K562 (cell line): ENCODE data around the gene DDX51. TPM values are rescaled to one million over a fixed set of nuclear protein-coding genes. Genes with fewer than 3 reads are reported as not detected.

Experiments
- MEF2D ChIP-seq: conservative IDR thresholded peaks from 2 replicates; pipeline ENCODE4 v1.6.1; 2016; ENCODE audit warnings: low read depth, missing genetic modification characterization, missing compliant biosample characterization
- MIER1 ChIP-seq: fragments of 450-650 bp; IDR thresholded peaks from 2 replicates; pipeline ENCODE4 v1.6.1; 2016; ENCODE audit warnings: antibody characterized with exemption, mild to moderate bottlenecking, low read depth
- NFXL1 ChIP-seq: fragments of 450-650 bp; formaldehyde crosslinking; IDR thresholded peaks from 2 replicates; pipeline ENCODE4 v1.4.0; 2021; ENCODE audit warnings: mild to moderate bottlenecking
- PHTF2 ChIP-seq: fragments of 250-450 bp; sonication (Bioruptor Pico); IDR thresholded peaks from 2 replicates; pipeline ENCODE4 v1.5.0; 2021; ENCODE audit warnings: mild to moderate bottlenecking
- POLR3G ChIP-seq: IDR thresholded peaks from 2 replicates; pipeline ENCODE4 v1.6.1; 2011; ENCODE audit not compliant: insufficient read length, insufficient replicate concordance; ENCODE audit errors: extremely low read depth
- RAD21 ChIP-seq, 2 experiments: fragments of 250-450 bp in 1 of 2; fragments of 450-650 bp in 1 of 2; sonication (Bioruptor Pico) in 1 of 2; formaldehyde crosslinking in 1 of 2; IDR thresholded peaks in 1 of 2; conservative IDR thresholded peaks in 1 of 2; 2 replicates each; pipeline versions ENCODE4 v1.4.0 to v1.8.0; 2020 to 2022; ENCODE audit warnings: mild to moderate bottlenecking in 2 of 2, moderate library complexity in 1 of 2
- SREBF2 ChIP-seq: sonication (generic); formaldehyde crosslinking; IDR thresholded peaks from 2 replicates; pipeline ENCODE4 v1.4.0; 2020; ENCODE audit warnings: mild to moderate bottlenecking, missing genetic modification reagents
- ZNF12 ChIP-seq: sonication (generic); formaldehyde crosslinking; IDR thresholded peaks from 2 replicates; pipeline ENCODE4 v1.4.0; 2020; ENCODE audit warnings: mild to moderate bottlenecking, missing genetic modification reagents
- ZNF124 ChIP-seq: sonication (generic); formaldehyde crosslinking; IDR thresholded peaks from 2 replicates; pipeline ENCODE4 v1.8.1; 2022; ENCODE audit warnings: missing genetic modification reagents
- ZNF274 ChIP-seq: IDR thresholded peaks from 2 replicates; pipeline ENCODE4 v1.6.1; 2011; ENCODE audit warnings: low read depth, mild to moderate bottlenecking, low read length, moderate library complexity, borderline replicate concordance
- ZNF431 ChIP-seq: sonication (generic); formaldehyde crosslinking; IDR thresholded peaks from 2 replicates; pipeline ENCODE4 v1.8.0; 2022; ENCODE audit warnings: mild to moderate bottlenecking, missing genetic modification reagents
- ZNF696 ChIP-seq: fragments of 250-450 bp; sonication (Bioruptor Pico); conservative IDR thresholded peaks from 2 replicates; pipeline ENCODE4 v1.4.0; 2020; ENCODE audit warnings: mild to moderate bottlenecking, moderate library complexity
- polyA plus RNA-seq, 8 experiments: library from polyadenylated mRNA; depleted of rRNA in 4 of 8; stranded (reverse) in 5 of 8; unstranded in 3 of 8; fragments of >200 nt; fragmentation: Nextera tagmentation in 2 of 8; fragmentation: Illumina TruSeq in 1 of 8; extraction: Ambion mirVana in 2 of 8; extraction: Trizol in 1 of 8; gene quantifications; 2 replicates each; pipeline versions ENCODE4 v1.2.1 to v1.2.3, GENCODE V29; 2011 to 2014; ENCODE audit warnings: inconsistent platforms in 1 of 8, missing spikeins in 1 of 8
- total RNA-seq, 7 experiments: library from RNA; depleted of rRNA in 6 of 7; stranded (reverse); fragments of >200 nt in 6 of 7; fragmentation: Illumina TruSeq in 2 of 7; extraction: Trizol in 2 of 7; gene quantifications; 2 replicates each; pipeline versions ENCODE4 v1.2.1 to v1.2.3, GENCODE V29; 2011 to 2021; ENCODE audit warnings: low replicate concordance in 1 of 7
- TF ChIP-seq, protein P1 (sequence below): fragments of 250-450 bp; sonication (Bioruptor Pico); IDR thresholded peaks from 2 replicates; pipeline ENCODE4 v1.8.0; 2022; ENCODE audit warnings: moderate library complexity, mild to moderate bottlenecking, inconsistent platforms
- TF ChIP-seq, protein P2 (sequence below): fragments of 250-450 bp; sonication (Bioruptor Pico); IDR thresholded peaks from 2 replicates; pipeline ENCODE4 v1.5.0; 2021; ENCODE audit warnings: mild to moderate bottlenecking, borderline replicate concordance
- TF ChIP-seq, protein P3 (sequence below): fragments of 450-650 bp; IDR thresholded peaks from 2 replicates; pipeline ENCODE4 v1.6.1; 2016; ENCODE audit warnings: low read depth, mild to moderate bottlenecking, moderate library complexity
- TF ChIP-seq, protein P4 (sequence below): fragments of 450-650 bp; IDR thresholded peaks from 2 replicates; pipeline ENCODE4 v1.6.1; 2016

DDX51 gene
- total and polyA plus RNA-seq, 9 of the 15 experiments (the other 6 are each of a cell fraction or from before 2014, with no cell fraction given) = 1.1 to 35.9 (median 12.4) TPM

DNA sequence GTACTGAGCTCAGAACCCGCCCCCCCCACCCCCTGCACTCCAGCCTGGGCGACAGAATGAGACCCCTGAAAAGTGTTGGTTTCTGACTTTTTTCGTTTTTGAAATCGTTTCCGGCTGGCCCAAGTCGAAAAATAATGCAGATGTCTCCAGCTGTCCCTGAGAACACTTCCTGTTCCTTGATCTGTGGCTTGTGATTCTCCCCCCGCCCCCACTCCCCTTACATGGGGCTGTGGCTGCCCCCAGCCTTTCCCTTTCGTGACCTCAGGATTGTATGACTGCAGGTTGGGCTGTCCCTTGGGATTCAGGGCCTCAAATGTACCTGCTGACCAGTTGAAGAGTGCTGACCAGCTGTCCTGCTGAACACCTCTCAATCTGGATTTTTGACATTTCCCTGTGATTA, 34.2 kb upstream of the DDX51 start (continued):
- TF ChIP-seq ZNF696 (CRISPR knock-in tag) (no peak), MEF2D (tag) (no peak), ZNF274 (no peak), SREBF2 (CRISPR knock-in tag) (no peak), ZNF12 (CRISPR knock-in tag) (no peak), POLR3G (no peak), PHTF2 (CRISPR knock-in tag) (no peak), ZNF124 (CRISPR knock-in tag) (no peak), RAD21 (CRISPR knock-in tag; conservative IDR thresholded peaks at IDR 0.05 in 1 of 2, IDR thresholded peaks at IDR 0.05 in 1 of 2) (no peak), MIER1 (no peak), ZNF431 (CRISPR knock-in tag) (no peak), NFXL1 (CRISPR knock-in tag) (no peak)
- TF ChIP-seq, protein P1, sequence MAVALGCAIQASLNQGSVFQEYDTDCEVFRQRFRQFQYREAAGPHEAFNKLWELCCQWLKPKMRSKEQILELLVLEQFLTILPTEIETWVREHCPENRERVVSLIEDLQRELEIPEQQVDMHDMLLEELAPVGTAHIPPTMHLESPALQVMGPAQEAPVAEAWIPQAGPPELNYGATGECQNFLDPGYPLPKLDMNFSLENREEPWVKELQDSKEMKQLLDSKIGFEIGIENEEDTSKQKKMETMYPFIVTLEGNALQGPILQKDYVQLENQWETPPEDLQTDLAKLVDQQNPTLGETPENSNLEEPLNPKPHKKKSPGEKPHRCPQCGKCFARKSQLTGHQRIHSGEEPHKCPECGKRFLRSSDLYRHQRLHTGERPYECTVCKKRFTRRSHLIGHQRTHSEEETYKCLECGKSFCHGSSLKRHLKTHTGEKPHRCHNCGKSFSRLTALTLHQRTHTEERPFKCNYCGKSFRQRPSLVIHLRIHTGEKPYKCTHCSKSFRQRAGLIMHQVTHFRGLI (CRISPR knock-in tag) = no peak
- TF ChIP-seq, protein P2, sequence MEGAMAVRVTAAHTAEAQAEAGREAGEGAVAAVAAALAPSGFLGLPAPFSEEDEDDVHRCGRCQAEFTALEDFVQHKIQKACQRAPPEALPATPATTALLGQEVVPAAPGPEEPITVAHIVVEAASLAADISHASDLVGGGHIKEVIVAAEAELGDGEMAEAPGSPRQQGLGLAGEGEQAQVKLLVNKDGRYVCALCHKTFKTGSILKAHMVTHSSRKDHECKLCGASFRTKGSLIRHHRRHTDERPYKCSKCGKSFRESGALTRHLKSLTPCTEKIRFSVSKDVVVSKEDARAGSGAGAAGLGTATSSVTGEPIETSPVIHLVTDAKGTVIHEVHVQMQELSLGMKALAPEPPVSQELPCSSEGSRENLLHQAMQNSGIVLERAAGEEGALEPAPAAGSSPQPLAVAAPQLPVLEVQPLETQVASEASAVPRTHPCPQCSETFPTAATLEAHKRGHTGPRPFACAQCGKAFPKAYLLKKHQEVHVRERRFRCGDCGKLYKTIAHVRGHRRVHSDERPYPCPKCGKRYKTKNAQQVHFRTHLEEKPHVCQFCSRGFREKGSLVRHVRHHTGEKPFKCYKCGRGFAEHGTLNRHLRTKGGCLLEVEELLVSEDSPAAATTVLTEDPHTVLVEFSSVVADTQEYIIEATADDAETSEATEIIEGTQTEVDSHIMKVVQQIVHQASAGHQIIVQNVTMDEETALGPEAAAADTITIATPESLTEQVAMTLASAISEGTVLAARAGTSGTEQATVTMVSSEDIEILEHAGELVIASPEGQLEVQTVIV (CRISPR knock-in tag) = no peak
- TF ChIP-seq, protein P3, sequence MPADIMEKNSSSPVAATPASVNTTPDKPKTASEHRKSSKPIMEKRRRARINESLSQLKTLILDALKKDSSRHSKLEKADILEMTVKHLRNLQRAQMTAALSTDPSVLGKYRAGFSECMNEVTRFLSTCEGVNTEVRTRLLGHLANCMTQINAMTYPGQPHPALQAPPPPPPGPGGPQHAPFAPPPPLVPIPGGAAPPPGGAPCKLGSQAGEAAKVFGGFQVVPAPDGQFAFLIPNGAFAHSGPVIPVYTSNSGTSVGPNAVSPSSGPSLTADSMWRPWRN = no peak
- TF ChIP-seq, protein P4, sequence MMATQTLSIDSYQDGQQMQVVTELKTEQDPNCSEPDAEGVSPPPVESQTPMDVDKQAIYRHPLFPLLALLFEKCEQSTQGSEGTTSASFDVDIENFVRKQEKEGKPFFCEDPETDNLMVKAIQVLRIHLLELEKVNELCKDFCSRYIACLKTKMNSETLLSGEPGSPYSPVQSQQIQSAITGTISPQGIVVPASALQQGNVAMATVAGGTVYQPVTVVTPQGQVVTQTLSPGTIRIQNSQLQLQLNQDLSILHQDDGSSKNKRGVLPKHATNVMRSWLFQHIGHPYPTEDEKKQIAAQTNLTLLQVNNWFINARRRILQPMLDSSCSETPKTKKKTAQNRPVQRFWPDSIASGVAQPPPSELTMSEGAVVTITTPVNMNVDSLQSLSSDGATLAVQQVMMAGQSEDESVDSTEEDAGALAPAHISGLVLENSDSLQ = no peak
